HG02840 (cell line): Measurements from ENCODE around the gene THRB.

ENCODE experiments used
- ATAC-seq: cut with Tn5 transposase; IDR thresholded peaks from one replicate; pipeline ENCODE4 v1.9.1; 2021; ENCODE audit warnings: mild to moderate bottlenecking, moderate library complexity, moderate number of reproducible peaks; ENCODE audit not compliant: unreplicated experiment, low FRiP score

The THRB gene

GRCh38 chr3:24199775-24200247, 294.8 kb downstream of the THRB start:
- ATAC-seq: no peak

- no peak for ATAC-seq
These were observed 295.4 kb downstream of the THRB start for GRCh38 chr3:24199300-24199699.

GRCh38 chr3:24198728-24199127, 295.9 kb downstream of the THRB start:
- no peak for ATAC-seq

- ATAC-seq: no peak
These were observed 296.8 kb downstream of the THRB start for GRCh38 chr3:24197809-24198208.

- ATAC-seq: no peak
These were observed 298.1 kb downstream of the THRB start for GRCh38 chr3:24196526-24196925.

- no peak for ATAC-seq
These were observed 299.0 kb downstream of the THRB start for GRCh38 chr3:24195504-24196230.

- ATAC-seq: no peak
These were observed 302.1 kb downstream of the THRB start for GRCh38 chr3:24192469-24193056.

- no peak for ATAC-seq
These were observed 302.7 kb downstream of the THRB start for GRCh38 chr3:24191801-24192403.

- no peak for ATAC-seq
These were observed 304.4 kb downstream of the THRB start for GRCh38 chr3:24190256-24190655.

GRCh38 chr3:24185738-24186384, 308.8 kb downstream of the THRB start:
- ATAC-seq: no peak

- ATAC-seq: no peak
These were observed 310.0 kb downstream of the THRB start for GRCh38 chr3:24184528-24185176.

- no peak for ATAC-seq
These were observed 311.9 kb downstream of the THRB start for GRCh38 chr3:24182756-24183155.

GRCh38 chr3:24181256-24181655, 313.4 kb downstream of the THRB start:
- ATAC-seq: no peak

GRCh38 chr3:24180616-24181015, 314.0 kb downstream of the THRB start:
- no peak for ATAC-seq

GRCh38 chr3:24177201-24177600, 317.4 kb downstream of the THRB start:
- ATAC-seq: no peak

- no peak for ATAC-seq
These were observed 320.0 kb downstream of the THRB start for GRCh38 chr3:24174614-24175013.

GRCh38 chr3:24168977-24169376, 325.7 kb downstream of the THRB start:
- no peak for ATAC-seq

GRCh38 chr3:24167429-24167828, 327.2 kb downstream of the THRB start:
- no peak for ATAC-seq

- ATAC-seq: no peak
These were observed 328.1 kb downstream of the THRB start for GRCh38 chr3:24166515-24166914.

- no peak for ATAC-seq
These were observed 329.1 kb downstream of the THRB start for GRCh38 chr3:24165603-24165982.
